Testis (tissue), 2 donors: ENCODE measurements around the gene TRIM37.

ENCODE experiments used
- POLR2A ChIP-seq: fragments of 450-650 bp; IDR thresholded peaks from one replicate; pipeline ENCODE4 v1.6.1; 2017; ENCODE audit warnings: antibody characterized with exemption, mild to moderate bottlenecking, moderate library complexity
- TF ChIP-seq, protein P1 (sequence below), 3 experiments: fragments of 450-650 bp in 2 of 3; fragments of 200-600 bp in 1 of 3; sonication (generic) in 1 of 3; IDR thresholded peaks; one replicate each; pipeline ENCODE4 v1.5.1; 2016 to 2019; ENCODE audit warnings: antibody characterized with exemption in 3 of 3, mild to moderate bottlenecking in 2 of 3, moderate library complexity in 1 of 3

DNA sequence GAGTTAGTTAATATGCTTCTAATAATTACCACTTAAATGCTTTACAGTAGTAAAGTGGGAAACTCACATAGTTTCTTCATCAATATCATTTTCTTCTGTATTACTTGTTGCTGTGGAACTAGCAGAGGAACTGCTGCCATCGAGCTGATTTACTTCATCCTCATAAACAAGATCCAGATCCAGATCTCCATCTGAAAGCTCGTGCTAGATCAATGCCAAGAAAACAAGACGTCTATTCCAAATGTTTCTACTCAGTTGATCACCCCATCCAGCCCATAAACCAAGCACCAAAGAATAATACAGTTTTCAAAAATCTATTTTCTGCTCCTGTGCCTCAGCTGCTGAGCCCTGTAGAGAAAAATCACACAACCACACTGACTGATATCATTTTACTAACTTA lies 59.1 kb downstream of the TRIM37 start:
- TF ChIP-seq, protein P1, sequence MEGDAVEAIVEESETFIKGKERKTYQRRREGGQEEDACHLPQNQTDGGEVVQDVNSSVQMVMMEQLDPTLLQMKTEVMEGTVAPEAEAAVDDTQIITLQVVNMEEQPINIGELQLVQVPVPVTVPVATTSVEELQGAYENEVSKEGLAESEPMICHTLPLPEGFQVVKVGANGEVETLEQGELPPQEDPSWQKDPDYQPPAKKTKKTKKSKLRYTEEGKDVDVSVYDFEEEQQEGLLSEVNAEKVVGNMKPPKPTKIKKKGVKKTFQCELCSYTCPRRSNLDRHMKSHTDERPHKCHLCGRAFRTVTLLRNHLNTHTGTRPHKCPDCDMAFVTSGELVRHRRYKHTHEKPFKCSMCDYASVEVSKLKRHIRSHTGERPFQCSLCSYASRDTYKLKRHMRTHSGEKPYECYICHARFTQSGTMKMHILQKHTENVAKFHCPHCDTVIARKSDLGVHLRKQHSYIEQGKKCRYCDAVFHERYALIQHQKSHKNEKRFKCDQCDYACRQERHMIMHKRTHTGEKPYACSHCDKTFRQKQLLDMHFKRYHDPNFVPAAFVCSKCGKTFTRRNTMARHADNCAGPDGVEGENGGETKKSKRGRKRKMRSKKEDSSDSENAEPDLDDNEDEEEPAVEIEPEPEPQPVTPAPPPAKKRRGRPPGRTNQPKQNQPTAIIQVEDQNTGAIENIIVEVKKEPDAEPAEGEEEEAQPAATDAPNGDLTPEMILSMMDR (IDR thresholded peaks at IDR 0.05), result no peak
- TF ChIP-seq POLR2A, result no peak
